ENCODE results near the gene TBPL1. TPM values are rescaled to one million over a fixed set of nuclear protein-coding genes. Genes with fewer than 3 reads are reported as not detected.

Gene TBPL1
- total RNA-seq, 3 donors from 2014 or later: 10.2 to 16.4 (median 15.4) TPM

- intact Hi-C loops (cut with DNase I; ENCODE audit: low total_unique reads): no loop called here
- no peak for TF ChIP-seq POLR2AphosphoS5 (IDR thresholded peaks at IDR 0.05)
- Histone ChIP-seq H3K27me3 (no peaks in the 10 kb centered on the region), H3K27ac (no peak overlapping the region), H3K4me3 (no peak overlapping the region), H3K36me3 (no peaks in the 10 kb centered on the region), H3K9me3 (no peaks in the 10 kb centered on the region), H3K4me1 (no peaks in the 10 kb centered on the region)
- no peak for DNase-seq (ENCODE audit: low spot score in 2 of 2)
Measured at GRCh38 chr6:133937909-133938308, 15.1 kb upstream of the TBPL1 start.

- H3K4me3 ChIP-seq: no peak overlapping the region
- DNase-seq (ENCODE audit: low spot score in 2 of 2): no peak
- H3K36me3 ChIP-seq: no peaks in the 10 kb centered on the region
- no peaks in the 10 kb centered on the region for H3K27me3 ChIP-seq
- H3K27ac ChIP-seq: no peak overlapping the region
- no peaks in the 10 kb centered on the region for H3K4me1 ChIP-seq
- TF ChIP-seq CTCF (IDR thresholded peaks at IDR 0.05): no peak
- TF ChIP-seq POLR2AphosphoS5 (IDR thresholded peaks at IDR 0.05): no peak
- no peak for TF ChIP-seq POLR2A (IDR thresholded peaks at IDR 0.05)
- intact Hi-C loops (cut with DNase I; ENCODE audit: low total_unique reads): no loop called here
- no peaks in the 10 kb centered on the region for H3K9me3 ChIP-seq
Measured at GRCh38 chr6:133938533-133938932, 14.5 kb upstream of the TBPL1 start.

GRCh38 chr6:133939778-133940667 lies 13.0 kb upstream of the TBPL1 start:
- Histone ChIP-seq H3K27me3 (no peaks in the 10 kb centered on the region), H3K36me3 (no peaks in the 10 kb centered on the region), H3K27ac (no peak overlapping the region), H3K9me3 (no peaks in the 10 kb centered on the region), H3K4me3 (no peak overlapping the region), H3K4me1 (no peaks in the 10 kb centered on the region)
- intact Hi-C loops (cut with DNase I; ENCODE audit: low total_unique reads): no loop called here
- no peak for DNase-seq (ENCODE audit: low spot score in 2 of 2)
- TF ChIP-seq POLR2AphosphoS5 (IDR thresholded peaks at IDR 0.05): no peak

GRCh38 chr6:133945158-133945557 lies 7.9 kb upstream of the TBPL1 start:
- no peaks in the 10 kb centered on the region for H3K4me1 ChIP-seq
- no peaks in the 10 kb centered on the region for H3K36me3 ChIP-seq
- H3K27ac ChIP-seq: no peak overlapping the region
- no peak overlapping the region for H3K4me3 ChIP-seq
- TF ChIP-seq POLR2A (IDR thresholded peaks at IDR 0.05) (no peak), CTCF (IDR thresholded peaks at IDR 0.05) (no peak)
- no peaks in the 10 kb centered on the region for H3K9me3 ChIP-seq
- DNase-seq (ENCODE audit: low spot score in 2 of 2): no peak
- H3K27me3 ChIP-seq: no peaks in the 10 kb centered on the region
- intact Hi-C loops (cut with DNase I; ENCODE audit: low total_unique reads): no loop called here

- no peak for TF ChIP-seq POLR2AphosphoS5 (IDR thresholded peaks at IDR 0.05)
- no peak for TF ChIP-seq CTCF (IDR thresholded peaks at IDR 0.05)
- no peak for TF ChIP-seq POLR2A (IDR thresholded peaks at IDR 0.05)
- H3K36me3 ChIP-seq: no peaks in the 10 kb centered on the region
- intact Hi-C loops (cut with DNase I; ENCODE audit: low total_unique reads): no loop called here
Measured at GRCh38 chr6:133947302-133947900, 5.6 kb upstream of the TBPL1 start.

GRCh38 chr6:133948472-133948871 lies 4.6 kb upstream of the TBPL1 start:
- intact Hi-C loops (cut with DNase I; ENCODE audit: low total_unique reads): no loop called here
- Histone ChIP-seq H3K4me3 (no peak overlapping the region), H3K9me3 (no peaks in the 10 kb centered on the region), H3K36me3 (no peaks in the 10 kb centered on the region), H3K27ac (no peak overlapping the region), H3K4me1 (no peaks in the 10 kb centered on the region), H3K27me3 (no peaks in the 10 kb centered on the region)
- TF ChIP-seq POLR2A (IDR thresholded peaks at IDR 0.05): no peak
- no peak for TF ChIP-seq POLR2AphosphoS5 (IDR thresholded peaks at IDR 0.05)
- no peak for TF ChIP-seq CTCF (IDR thresholded peaks at IDR 0.05)
- no peak for DNase-seq (ENCODE audit: low spot score in 2 of 2)

More at GRCh38 chr6:133947302-133947900, 5.6 kb upstream of the TBPL1 start:
- no peaks in the 10 kb centered on the region for H3K4me1 ChIP-seq
- no peak overlapping the region for H3K27ac ChIP-seq
- no peaks in the 10 kb centered on the region for H3K9me3 ChIP-seq
- no peaks in the 10 kb centered on the region for H3K27me3 ChIP-seq
- DNase-seq (ENCODE audit: low spot score in 2 of 2): no peak
- H3K4me3 ChIP-seq: no peak overlapping the region

Data from breast epithelium (tissue), 4 donors.